ENCODE measurements around the gene HNRNPM.
"Not testable (repeated sequence)": the region's sequence is repeated elsewhere in the genome, so short reads cannot be mapped to it uniquely, and the experiment has no call there.

The HNRNPM gene

GRCh38 chr19:8429044-8429443, 15.7 kb upstream of the HNRNPM start:
- no peak for DNase-seq

- DNase-seq: no peak
Measured at GRCh38 chr19:8429826-8430225, 14.9 kb upstream of the HNRNPM start.

- DNase-seq: no peak
Measured at GRCh38 chr19:8430650-8431049, 14.1 kb upstream of the HNRNPM start.

GRCh38 chr19:8438236-8438635, 6.5 kb upstream of the HNRNPM start:
- DNase-seq: no peak

- no peak for DNase-seq
Measured at GRCh38 chr19:8441725-8442544, 2.8 kb upstream of the HNRNPM start.

GRCh38 chr19:8444140-8444676, 567 bp upstream of the HNRNPM start:
- DNase-seq: not testable (repeated sequence)

- DNase-seq: peak in 5 of 6 experiments; percentile 24 to 57 (median 48)
Measured at GRCh38 chr19:8445488-8446001, 770 bp downstream of the HNRNPM start.

GRCh38 chr19:8446061-8446709, 1.4 kb downstream of the HNRNPM start:
- no peak for DNase-seq

- no peak for DNase-seq
Measured at GRCh38 chr19:8449830-8450229, 5.1 kb downstream of the HNRNPM start.

- DNase-seq: no peak
Measured at GRCh38 chr19:8451377-8451776, 6.6 kb downstream of the HNRNPM start.

- DNase-seq: no peak
Measured at GRCh38 chr19:8451885-8452284, 7.1 kb downstream of the HNRNPM start.

- no peak for DNase-seq
Measured at GRCh38 chr19:8452446-8453123, 7.8 kb downstream of the HNRNPM start.

- DNase-seq: no peak
Measured at GRCh38 chr19:8453616-8454015, 8.8 kb downstream of the HNRNPM start.

GRCh38 chr19:8454218-8454617, 9.4 kb downstream of the HNRNPM start:
- DNase-seq: no peak

GRCh38 chr19:8455018-8455417, 10.2 kb downstream of the HNRNPM start:
- no peak for DNase-seq

GRCh38 chr19:8456064-8456463, 11.3 kb downstream of the HNRNPM start:
- no peak for DNase-seq

- DNase-seq: no peak
Measured at GRCh38 chr19:8457209-8457608, 12.4 kb downstream of the HNRNPM start.

GRCh38 chr19:8457827-8458226, 13.1 kb downstream of the HNRNPM start:
- DNase-seq: no peak

- no peak for DNase-seq
Measured at GRCh38 chr19:8458380-8458779, 13.6 kb downstream of the HNRNPM start.

GRCh38 chr19:8459095-8459494, 14.3 kb downstream of the HNRNPM start:
- DNase-seq: no peak

- no peak for DNase-seq
Measured at GRCh38 chr19:8459520-8460270, 14.9 kb downstream of the HNRNPM start.

GRCh38 chr19:8460516-8461298, 15.9 kb downstream of the HNRNPM start:
- DNase-seq: no peak
